Measurements from ENCODE around the gene SDHAF1.
"Not testable (repeated sequence)": the region's sequence is repeated elsewhere in the genome, so short reads cannot be mapped to it uniquely, and the experiment has no call there.

The SDHAF1 gene

GRCh38 chr19:36040495-36040894 lies 45.5 kb downstream of the SDHAF1 start:
- Histone ChIP-seq H3K4me3 (ENCODE audit: low read length) (no peak overlapping the region), H3K27me3 (ENCODE audit: control insufficient read depth, insufficient read depth, low read length) (no peaks in the 10 kb centered on the region), H3K36me3 (ENCODE audit: control insufficient read depth, insufficient read depth, low read length) (no peaks in the 10 kb centered on the region), H3K27ac (ENCODE audit: low read length) (no peak overlapping the region), H3K4me1 (ENCODE audit: control insufficient read depth, insufficient read depth, low read length) (no peaks in the 10 kb centered on the region), H3K9me3 (ENCODE audit: control insufficient read depth, insufficient read depth, low read length) (no peaks in the 10 kb centered on the region)
- no CpG with 5 or more reads among the region's 6 CpGs for WGBS (ENCODE audit: insufficient coverage, insufficient read length)
- DNase-seq (ENCODE audit: low read depth, low spot score), result no peak

- H3K4me1 ChIP-seq (ENCODE audit: control insufficient read depth, insufficient read depth, low read length); H3K36me3 ChIP-seq (ENCODE audit: control insufficient read depth, insufficient read depth, low read length); DNase-seq (ENCODE audit: low read depth, low spot score); H3K27me3 ChIP-seq (ENCODE audit: control insufficient read depth, insufficient read depth, low read length); H3K27ac ChIP-seq (ENCODE audit: low read length); H3K9me3 ChIP-seq (ENCODE audit: control insufficient read depth, insufficient read depth, low read length); H3K4me3 ChIP-seq (ENCODE audit: low read length): not testable (repeated sequence)
- WGBS (ENCODE audit: insufficient coverage, insufficient read length), result no CpG with 5 or more reads among the region's 6 CpGs
Measured at GRCh38 chr19:36041092-36041491, 46.1 kb downstream of the SDHAF1 start.

- H3K4me1 ChIP-seq (ENCODE audit: control insufficient read depth, insufficient read depth, low read length), result no peaks in the 10 kb centered on the region
- H3K4me3 ChIP-seq (ENCODE audit: low read length), result no peak overlapping the region
- H3K9me3 ChIP-seq (ENCODE audit: control insufficient read depth, insufficient read depth, low read length), result no peaks in the 10 kb centered on the region
- H3K27me3 ChIP-seq (ENCODE audit: control insufficient read depth, insufficient read depth, low read length), result no peaks in the 10 kb centered on the region
- no peak overlapping the region for H3K27ac ChIP-seq (ENCODE audit: low read length)
- H3K36me3 ChIP-seq (ENCODE audit: control insufficient read depth, insufficient read depth, low read length), result no peaks in the 10 kb centered on the region
- DNase-seq (ENCODE audit: low read depth, low spot score), result no peak
- no CpG with 5 or more reads among the region's 3 CpGs for WGBS (ENCODE audit: insufficient coverage, insufficient read length)
Measured at GRCh38 chr19:36041831-36042230, 46.8 kb downstream of the SDHAF1 start.

GRCh38 chr19:36043952-36044351 lies 49.0 kb downstream of the SDHAF1 start:
- no peak overlapping the region for H3K4me3 ChIP-seq (ENCODE audit: low read length)
- H3K9me3 ChIP-seq (ENCODE audit: control insufficient read depth, insufficient read depth, low read length), result no peaks in the 10 kb centered on the region
- no peak overlapping the region for H3K27ac ChIP-seq (ENCODE audit: low read length)
- H3K4me1 ChIP-seq (ENCODE audit: control insufficient read depth, insufficient read depth, low read length), result no peaks in the 10 kb centered on the region
- no peaks in the 10 kb centered on the region for H3K27me3 ChIP-seq (ENCODE audit: control insufficient read depth, insufficient read depth, low read length)
- no peak for DNase-seq (ENCODE audit: low read depth, low spot score)
- no peaks in the 10 kb centered on the region for H3K36me3 ChIP-seq (ENCODE audit: control insufficient read depth, insufficient read depth, low read length)
- WGBS (ENCODE audit: insufficient coverage, insufficient read length), result no CpG with 5 or more reads among the region's 2 CpGs

All from iPS DF 6.9 (cell line).